Astrocyte (in vitro differentiated cells and primary cell): ENCODE results near the gene PTGIR. TPM values are rescaled to one million over a fixed set of nuclear protein-coding genes. Genes with fewer than 3 reads are reported as not detected.
A peak's percentile ranks its signal among the peaks of the same experiment; 100 is the strongest.
"Not testable (repeated sequence)": the region's sequence is repeated elsewhere in the genome, so short reads cannot be mapped to it uniquely, and the experiment has no call there.

ENCODE experiments used
- DNase-seq: peaks from one replicate; pipeline ENCODE4 v3.0.0-alpha.2; 2010; ENCODE audit warnings: low read depth
- FAIRE-seq: peaks from 2 replicates; lab custom pipeline; 2011; peaks lifted over from hg19 to GRCh38; lab: Jason Lieb, UNC
- H2AFZ ChIP-seq: 2 replicates; pipeline ENCODE4 v1.6.0; 2012; ENCODE audit warnings: low read depth, low read length, inconsistent platforms
- H3K27ac ChIP-seq: 2 replicates; pipeline ENCODE4 v1.5.1; 2011; ENCODE audit warnings: low read depth, low read length, inconsistent platforms
- H3K27me3 ChIP-seq: 2 replicates; pipeline ENCODE4 v1.6.0; 2011; ENCODE audit warnings: low read length, inconsistent platforms; ENCODE audit not compliant: insufficient read depth
- H3K36me3 ChIP-seq: 2 replicates; pipeline ENCODE4 v1.5.1; 2011; ENCODE audit warnings: low read length, inconsistent platforms; ENCODE audit not compliant: insufficient read depth
- H3K4me1 ChIP-seq: 2 replicates; pipeline ENCODE4 v1.5.1; 2011; ENCODE audit warnings: low read length, inconsistent platforms; ENCODE audit not compliant: insufficient read depth
- H3K4me2 ChIP-seq: 2 replicates; pipeline ENCODE4 v1.6.0; 2012; ENCODE audit warnings: low read length, inconsistent platforms
- H3K4me3 ChIP-seq: 2 replicates; pipeline ENCODE4 v1.5.1; 2011; ENCODE audit warnings: low read depth, mild to moderate bottlenecking, low read length, inconsistent platforms; ENCODE audit not compliant: insufficient read depth
- H3K79me2 ChIP-seq: 2 replicates; pipeline ENCODE4 v1.6.0; 2012; ENCODE audit warnings: mild to moderate bottlenecking, low read length, inconsistent platforms; ENCODE audit not compliant: insufficient read depth
- H3K9ac ChIP-seq: 2 replicates; pipeline ENCODE4 v1.6.0; 2012; ENCODE audit warnings: mild to moderate bottlenecking, low read length, inconsistent platforms
- H3K9me3 ChIP-seq: 2 replicates; pipeline ENCODE4 v1.5.1; 2012; ENCODE audit warnings: low read depth, mild to moderate bottlenecking, low read length, inconsistent platforms; ENCODE audit not compliant: insufficient read depth
- H4K20me1 ChIP-seq: 2 replicates; pipeline ENCODE4 v1.6.0; 2012; ENCODE audit warnings: low read length, inconsistent platforms; ENCODE audit not compliant: insufficient read depth
- H3K27ac Mint-ChIP-seq: one replicate; pipeline ENCODE4 v1.8.0; 2021; ENCODE audit warnings: mild to moderate bottlenecking, mixed read lengths; ENCODE audit not compliant: unreplicated experiment
- H3K27me3 Mint-ChIP-seq: one replicate; pipeline ENCODE4 v1.8.0; 2021; ENCODE audit warnings: low read depth, mixed read lengths; ENCODE audit not compliant: unreplicated experiment
- H3K36me3 Mint-ChIP-seq: one replicate; pipeline ENCODE4 v1.8.0; 2021; ENCODE audit warnings: low read depth, mixed read lengths; ENCODE audit not compliant: unreplicated experiment
- H3K4me1 Mint-ChIP-seq: one replicate; pipeline ENCODE4 v1.8.0; 2021; ENCODE audit warnings: low read depth, mixed read lengths; ENCODE audit not compliant: unreplicated experiment
- H3K4me3 Mint-ChIP-seq: one replicate; pipeline ENCODE4 v1.8.0; 2021; ENCODE audit warnings: mild to moderate bottlenecking, moderate library complexity, mixed read lengths; ENCODE audit not compliant: unreplicated experiment
- H3K9me3 Mint-ChIP-seq: one replicate; pipeline ENCODE4 v1.8.0; 2021; ENCODE audit warnings: mild to moderate bottlenecking, mixed read lengths; ENCODE audit not compliant: unreplicated experiment
- EZH2 ChIP-seq: IDR thresholded peaks from 2 replicates; pipeline ENCODE4 v1.6.1; 2012; ENCODE audit warnings: mild to moderate bottlenecking, low read length, inconsistent platforms; ENCODE audit not compliant: insufficient read depth
- total RNA-seq: library from RNA; stranded (reverse); gene quantifications from 2 replicates; pipeline ENCODE4 v1.2.1, GENCODE V29; 2021
- TF ChIP-seq, protein P1 (sequence below): IDR thresholded peaks from 2 replicates; pipeline ENCODE4 v1.5.1; 2011; ENCODE audit warnings: low read depth, mild to moderate bottlenecking, inconsistent platforms, low read length, moderate library complexity; ENCODE audit not compliant: insufficient read depth

PTGIR gene
- total RNA-seq, 1 donor from 2014 or later: 0.52 TPM

DNA sequence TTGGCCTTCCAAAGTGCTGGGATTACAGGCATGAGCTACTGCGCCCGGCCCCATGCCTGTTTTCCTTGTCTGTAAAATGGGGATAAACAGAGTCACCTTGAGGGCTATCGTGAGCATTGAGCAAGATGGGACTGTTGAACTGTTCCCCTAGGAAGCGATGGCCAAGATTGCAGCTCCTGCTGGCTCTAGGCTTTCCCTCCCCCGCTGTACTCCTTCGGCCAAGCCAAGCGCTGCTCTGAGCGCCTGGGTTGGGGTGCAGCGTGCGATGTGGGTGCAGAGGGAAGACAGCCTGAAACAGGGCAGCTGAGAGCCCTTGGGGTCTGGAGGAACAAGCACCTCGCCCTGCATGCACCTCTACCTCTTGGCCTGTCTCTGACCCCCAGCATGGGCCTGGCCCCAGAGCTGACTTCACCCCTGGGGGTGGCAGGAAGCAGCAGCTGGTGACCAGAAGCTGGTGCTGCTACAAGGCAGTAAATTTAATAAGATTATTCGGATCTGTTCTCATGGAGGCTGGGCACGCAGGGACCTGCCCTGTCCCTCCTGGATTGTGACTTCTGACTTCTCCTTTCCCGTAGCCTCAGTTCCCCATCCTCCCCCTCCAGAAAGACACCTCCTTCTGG, 5.8 kb upstream of the PTGIR start:
- Mint-ChIP-seq H3K4me1 (peaks cover 15% of the 10 kb centered on the region), H3K27ac (no peak overlapping the region), H3K4me3 (peak overlapping the region; percentile 34), H3K36me3 (no peaks in the 10 kb centered on the region), H3K27me3 (peaks cover 6% of the 10 kb centered on the region), H3K9me3 (peaks cover 2% of the 10 kb centered on the region)
- FAIRE-seq: no peak
- no peak for DNase-seq
- Histone ChIP-seq H3K27me3 (peaks cover 4% of the 10 kb centered on the region), H3K79me2 (no peaks in the 10 kb centered on the region), H3K4me2 (no peak overlapping the region), H3K27ac (no peak overlapping the region), H2AFZ (no peak overlapping the region), H3K4me1 (peaks cover 13% of the 10 kb centered on the region), H3K9me3 (no peaks in the 10 kb centered on the region), H3K36me3 (no peaks in the 10 kb centered on the region), H4K20me1 (no peaks in the 10 kb centered on the region), H3K4me3 (no peak overlapping the region), H3K9ac (no peak overlapping the region)
- TF ChIP-seq, protein P1, sequence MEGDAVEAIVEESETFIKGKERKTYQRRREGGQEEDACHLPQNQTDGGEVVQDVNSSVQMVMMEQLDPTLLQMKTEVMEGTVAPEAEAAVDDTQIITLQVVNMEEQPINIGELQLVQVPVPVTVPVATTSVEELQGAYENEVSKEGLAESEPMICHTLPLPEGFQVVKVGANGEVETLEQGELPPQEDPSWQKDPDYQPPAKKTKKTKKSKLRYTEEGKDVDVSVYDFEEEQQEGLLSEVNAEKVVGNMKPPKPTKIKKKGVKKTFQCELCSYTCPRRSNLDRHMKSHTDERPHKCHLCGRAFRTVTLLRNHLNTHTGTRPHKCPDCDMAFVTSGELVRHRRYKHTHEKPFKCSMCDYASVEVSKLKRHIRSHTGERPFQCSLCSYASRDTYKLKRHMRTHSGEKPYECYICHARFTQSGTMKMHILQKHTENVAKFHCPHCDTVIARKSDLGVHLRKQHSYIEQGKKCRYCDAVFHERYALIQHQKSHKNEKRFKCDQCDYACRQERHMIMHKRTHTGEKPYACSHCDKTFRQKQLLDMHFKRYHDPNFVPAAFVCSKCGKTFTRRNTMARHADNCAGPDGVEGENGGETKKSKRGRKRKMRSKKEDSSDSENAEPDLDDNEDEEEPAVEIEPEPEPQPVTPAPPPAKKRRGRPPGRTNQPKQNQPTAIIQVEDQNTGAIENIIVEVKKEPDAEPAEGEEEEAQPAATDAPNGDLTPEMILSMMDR: no peak

DNA sequence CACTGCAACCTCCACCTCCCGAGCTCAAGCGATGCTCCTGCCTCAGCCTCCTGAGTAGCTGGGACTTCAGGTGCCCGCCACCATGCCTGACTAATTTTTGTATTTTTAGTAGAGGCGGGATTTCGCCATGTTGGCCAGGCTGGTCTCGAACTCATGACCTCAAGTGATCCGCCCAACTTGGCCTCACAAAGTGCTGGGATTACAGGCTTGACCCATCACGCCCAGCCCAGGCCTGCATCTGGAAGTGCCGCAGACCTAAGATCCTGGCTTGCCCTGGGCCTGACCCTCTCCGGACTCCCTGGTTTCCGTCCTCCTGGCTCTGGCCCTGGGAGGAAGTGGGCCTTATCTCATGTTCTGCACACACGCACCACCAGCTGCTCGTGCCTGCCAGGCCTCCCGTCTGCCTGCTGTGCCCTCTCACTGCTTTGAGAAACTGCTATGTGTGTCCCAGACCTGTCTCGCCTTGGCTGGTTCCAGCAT, 4.7 kb upstream of the PTGIR start:
- Mint-ChIP-seq H3K27ac (no peak overlapping the region), H3K4me1 (peaks cover 18% of the 10 kb centered on the region), H3K4me3 (no peak overlapping the region), H3K9me3 (peaks cover 2% of the 10 kb centered on the region), H3K27me3 (peaks cover 5% of the 10 kb centered on the region), H3K36me3 (no peaks in the 10 kb centered on the region)
- Histone ChIP-seq H3K27me3 (no peaks in the 10 kb centered on the region), H3K4me1 (peaks cover 23% of the 10 kb centered on the region), H3K36me3 (no peaks in the 10 kb centered on the region), H3K4me3 (no peak overlapping the region), H3K27ac (no peak overlapping the region), H3K4me2 (no peak overlapping the region), H2AFZ (no peak overlapping the region), H3K9me3 (no peaks in the 10 kb centered on the region), H3K9ac (no peak overlapping the region), H4K20me1 (no peaks in the 10 kb centered on the region), H3K79me2 (no peaks in the 10 kb centered on the region)
- no peak for DNase-seq
- TF ChIP-seq, protein P1: no peak
- no peak for TF ChIP-seq EZH2
- no peak for FAIRE-seq

DNA sequence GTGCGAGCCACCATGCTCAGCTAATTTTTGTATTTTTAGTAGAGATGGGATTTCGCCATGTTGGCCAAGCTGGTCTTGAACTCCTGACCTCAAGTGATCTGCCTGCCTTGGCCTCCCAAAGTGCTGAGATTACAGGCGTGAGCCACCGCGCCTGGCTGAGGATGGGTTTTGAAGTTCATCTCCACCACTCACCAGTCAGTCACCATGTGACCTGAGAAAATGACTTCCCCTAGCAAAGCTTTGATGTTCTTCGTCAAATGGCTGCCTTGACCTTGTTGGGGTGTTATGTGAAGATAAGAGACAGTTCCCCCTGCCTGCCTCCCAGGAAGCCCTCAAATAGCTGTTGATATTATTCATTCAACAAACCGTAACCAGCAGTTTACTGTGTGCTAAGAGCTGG, 4.1 kb upstream of the PTGIR start:
- DNase-seq, H3K27ac ChIP-seq, H2AFZ ChIP-seq, H4K20me1 ChIP-seq, H3K36me3 ChIP-seq, H3K4me3 ChIP-seq, H3K9me3 Mint-ChIP-seq, H3K4me2 ChIP-seq, H3K9me3 ChIP-seq, H3K9ac ChIP-seq, H3K36me3 Mint-ChIP-seq, H3K79me2 ChIP-seq, H3K27me3 ChIP-seq, H3K27me3 Mint-ChIP-seq, H3K27ac Mint-ChIP-seq, H3K4me3 Mint-ChIP-seq, FAIRE-seq: not testable (repeated sequence)
- H3K4me1 Mint-ChIP-seq: peaks cover 18% of the 10 kb centered on the region
- peaks cover 22% of the 10 kb centered on the region for H3K4me1 ChIP-seq
